ENCODE measurements around the gene POU4F2.
A peak's percentile ranks its signal among the peaks of the same experiment; 100 is the strongest.

POU4F2 gene

GRCh38 chr4:146638786-146639505 is at the start of gene POU4F2:
Gene POU4F2 (plus strand): TSS chr4:146638893. CDS start chr4:146639141, 248 bp downstream.
- peak; percentile 32 for DNase-seq

GRCh38 chr4:146590801-146591200 is 47.9 kb upstream of the POU4F2 start:
- DNase-seq = no peak

GRCh38 chr4:146592019-146592418 is 46.7 kb upstream of the POU4F2 start:
- no peak for DNase-seq

- no peak for DNase-seq
Observed at GRCh38 chr4:146632770-146633470, 5.8 kb upstream of the POU4F2 start.

GRCh38 chr4:146633471-146633800 is 5.3 kb upstream of the POU4F2 start:
- DNase-seq = no peak

- no peak for DNase-seq
Observed at GRCh38 chr4:146634825-146635224, 3.9 kb upstream of the POU4F2 start.

GRCh38 chr4:146637621-146638332 is 916 bp upstream of the POU4F2 start:
- DNase-seq = no peak

GRCh38 chr4:146638333-146638785 is 334 bp upstream of the POU4F2 start:
- no peak for DNase-seq

- DNase-seq = no peak
Observed at GRCh38 chr4:146639506-146639932, 826 bp downstream of the POU4F2 start.

GRCh38 chr4:146640021-146640464 is 1.4 kb downstream of the POU4F2 start:
- no peak for DNase-seq

- DNase-seq = no peak
Observed at GRCh38 chr4:146640465-146641061, 1.9 kb downstream of the POU4F2 start.

GRCh38 chr4:146641762-146642161 is 3.1 kb downstream of the POU4F2 start:
- DNase-seq = no peak

GRCh38 chr4:146643812-146644401 is 5.2 kb downstream of the POU4F2 start:
- DNase-seq = no peak

GRCh38 chr4:146645921-146646320 is 7.2 kb downstream of the POU4F2 start:
- no peak for DNase-seq

GRCh38 chr4:146646593-146647325 is 8.1 kb downstream of the POU4F2 start:
- no peak for DNase-seq

- no peak for DNase-seq
Observed at GRCh38 chr4:146647615-146648460, 9.1 kb downstream of the POU4F2 start.

GRCh38 chr4:146648461-146648783 is 9.7 kb downstream of the POU4F2 start:
- DNase-seq = no peak

GRCh38 chr4:146649232-146649631 is 10.5 kb downstream of the POU4F2 start:
- DNase-seq = no peak

GRCh38 chr4:146650034-146650433 is 11.3 kb downstream of the POU4F2 start:
- no peak for DNase-seq

GRCh38 chr4:146654687-146655520 is 16.2 kb downstream of the POU4F2 start:
- no peak for DNase-seq

GRCh38 chr4:146655521-146655856 is 16.8 kb downstream of the POU4F2 start:
- no peak for DNase-seq
